ENCODE results near the gene DLG2. TPM values are rescaled to one million over a fixed set of nuclear protein-coding genes. Genes with fewer than 3 reads are reported as not detected.
A peak's percentile ranks its signal among the peaks of the same experiment; 100 is the strongest.

Gene DLG2
- total RNA-seq, 1 experiment from 2014 or later, result 1.8 TPM

DNA sequence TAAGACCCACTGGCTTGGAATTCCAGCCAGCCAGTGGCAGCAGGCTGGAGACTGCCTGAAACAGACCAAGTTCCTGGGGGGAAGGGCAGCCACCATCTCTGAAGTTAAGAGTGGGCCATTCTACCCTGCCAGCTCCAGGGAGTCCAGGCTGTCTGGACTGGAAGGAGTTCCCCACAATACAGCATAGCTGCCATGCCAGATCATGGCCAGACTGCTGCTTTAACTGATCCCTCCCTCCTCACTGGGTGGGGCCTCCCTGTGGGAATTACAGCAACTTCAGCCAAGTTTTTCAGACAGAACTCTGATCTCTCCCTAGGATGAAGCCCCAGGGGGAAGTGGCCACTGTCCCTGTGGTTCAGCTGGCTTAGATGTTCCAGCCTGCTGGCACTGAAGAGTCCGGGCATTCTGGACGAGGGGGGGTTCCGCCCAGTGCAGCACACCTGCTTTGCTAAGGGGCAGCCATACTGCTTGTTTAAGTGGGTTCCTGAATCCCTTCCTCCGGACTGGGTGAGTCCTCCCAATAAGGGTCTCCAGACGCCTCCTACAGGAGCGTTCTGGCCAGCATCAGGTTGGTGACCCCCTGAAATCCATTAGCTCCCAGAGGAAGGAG lies 455.4 kb downstream of the DLG2 start:
- Histone ChIP-seq H3K4me3 (ENCODE audit: insufficient read depth, low read depth, low read length) (no peak overlapping the region), H3K27me3 (ENCODE audit: control insufficient read depth, insufficient read depth, low read length) (no peaks in the 10 kb centered on the region), H3K36me3 (replicated peaks; ENCODE audit: control insufficient read depth, insufficient read depth, low read length) (no peaks in the 10 kb centered on the region)
- no peak for DNase-seq

DNA sequence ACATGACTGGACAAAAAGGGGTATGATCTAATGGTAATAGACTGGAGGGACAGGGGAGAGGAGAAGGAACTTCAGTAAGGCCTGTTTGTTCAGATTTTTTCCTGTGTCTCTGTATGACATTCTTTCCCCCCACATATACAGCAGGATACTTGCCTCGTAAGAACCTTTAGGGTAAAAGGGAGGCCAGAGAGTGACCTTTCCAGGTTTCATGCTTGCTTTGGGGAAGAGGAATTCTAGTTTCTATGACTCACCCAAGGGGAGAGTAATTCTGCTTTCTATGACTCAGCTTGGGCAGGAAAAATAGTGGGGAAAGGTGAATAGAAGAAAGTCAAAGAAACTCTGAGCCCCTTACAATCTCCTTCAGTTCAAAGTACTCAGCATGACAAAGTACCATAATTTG lies 457.0 kb downstream of the DLG2 start:
- DNase-seq, result no peak
- H3K4me3 ChIP-seq (ENCODE audit: insufficient read depth, low read depth, low read length), result no peak overlapping the region
- H3K27me3 ChIP-seq (ENCODE audit: control insufficient read depth, insufficient read depth, low read length), result no peaks in the 10 kb centered on the region
- no peaks in the 10 kb centered on the region for H3K36me3 ChIP-seq (replicated peaks; ENCODE audit: control insufficient read depth, insufficient read depth, low read length)

DNA sequence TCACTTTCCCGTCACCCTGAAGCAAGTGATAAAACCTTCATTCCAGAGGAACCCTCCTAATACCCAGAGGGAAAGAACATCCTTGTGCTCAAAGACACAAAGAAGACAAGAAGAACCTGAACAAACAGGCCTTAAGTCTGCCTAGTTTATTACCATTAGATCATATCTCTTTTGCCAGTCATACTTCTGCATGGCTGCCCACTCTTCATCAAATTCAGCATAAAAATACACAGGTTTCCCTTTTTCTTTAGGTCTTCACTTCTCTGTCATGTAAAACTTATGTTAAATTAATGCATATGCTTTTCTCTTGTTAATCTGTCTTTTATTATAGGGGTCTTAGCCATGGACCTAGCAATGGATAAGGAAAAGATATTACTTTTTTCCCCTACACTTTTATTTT lies 459.7 kb downstream of the DLG2 start:
- Histone ChIP-seq H3K4me3 (ENCODE audit: insufficient read depth, low read depth, low read length) (no peak overlapping the region), H3K27me3 (ENCODE audit: control insufficient read depth, insufficient read depth, low read length) (no peaks in the 10 kb centered on the region), H3K36me3 (replicated peaks; ENCODE audit: control insufficient read depth, insufficient read depth, low read length) (no peaks in the 10 kb centered on the region)
- DNase-seq, result no peak

DNA sequence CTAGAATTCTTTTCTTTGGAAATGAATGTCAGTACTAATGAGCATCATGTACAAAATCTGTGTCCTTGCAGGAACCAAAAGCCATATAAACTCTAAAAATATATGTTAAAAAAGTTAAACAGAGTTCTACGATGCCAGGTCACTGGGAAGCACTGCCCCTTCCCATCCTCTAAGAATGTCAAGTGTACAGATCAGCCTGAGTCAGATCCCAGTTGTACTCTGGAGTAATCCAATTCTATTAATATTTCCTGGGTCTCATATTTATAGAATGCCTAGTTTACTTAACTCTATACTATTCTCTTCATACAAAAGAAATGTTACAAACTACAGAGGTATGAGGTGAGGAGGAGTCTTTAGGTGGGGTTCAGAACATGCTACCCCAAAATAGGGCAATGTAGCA lies 460.1 kb downstream of the DLG2 start:
- no peaks in the 10 kb centered on the region for H3K27me3 ChIP-seq (ENCODE audit: control insufficient read depth, insufficient read depth, low read length)
- H3K36me3 ChIP-seq (replicated peaks; ENCODE audit: control insufficient read depth, insufficient read depth, low read length), result no peaks in the 10 kb centered on the region
- no peak for DNase-seq
- H3K4me3 ChIP-seq (ENCODE audit: insufficient read depth, low read depth, low read length), result no peak overlapping the region

DNA sequence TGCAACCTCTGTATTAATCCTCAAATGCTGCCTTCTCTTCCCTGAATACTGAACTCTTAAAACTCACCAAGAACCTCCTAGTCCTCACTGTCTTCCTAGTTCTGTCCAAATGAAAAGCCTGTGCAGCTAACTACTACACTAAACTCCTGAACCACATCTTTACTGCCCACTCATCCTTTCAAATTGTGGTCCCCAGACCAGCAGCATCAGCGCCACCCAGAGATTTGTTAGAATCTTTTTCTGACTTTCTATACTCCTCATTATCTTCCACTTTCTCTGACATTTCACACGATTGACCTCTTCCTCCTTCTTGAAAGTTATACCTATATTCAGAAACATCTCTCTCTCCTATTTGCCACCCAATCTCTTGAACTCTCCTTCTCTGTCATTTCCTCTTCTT lies 461.3 kb downstream of the DLG2 start:
- no peak for DNase-seq
- H3K27me3 ChIP-seq (ENCODE audit: control insufficient read depth, insufficient read depth, low read length), result no peaks in the 10 kb centered on the region
- no peak overlapping the region for H3K4me3 ChIP-seq (ENCODE audit: insufficient read depth, low read depth, low read length)
- no peaks in the 10 kb centered on the region for H3K36me3 ChIP-seq (replicated peaks; ENCODE audit: control insufficient read depth, insufficient read depth, low read length)

DNA sequence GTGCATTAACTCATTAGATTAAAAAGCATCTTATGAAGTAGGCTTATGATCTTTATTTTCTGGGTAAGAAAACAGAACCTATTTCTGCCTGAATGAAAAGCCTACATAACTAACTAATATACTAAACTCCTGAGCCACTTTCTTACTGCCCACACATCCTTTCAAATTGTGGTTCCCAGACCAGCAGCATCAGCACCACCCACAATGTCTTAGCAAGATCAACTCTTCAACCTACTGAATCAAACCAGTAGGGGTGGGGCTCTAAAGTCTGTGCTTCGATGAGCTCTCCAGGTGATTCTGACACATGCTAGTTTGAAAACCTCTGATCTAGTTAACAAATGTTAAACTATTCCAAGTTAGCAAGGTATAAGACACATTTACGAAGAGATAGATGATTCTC lies 462.4 kb downstream of the DLG2 start:
- no peak for DNase-seq
- Histone ChIP-seq H3K4me3 (ENCODE audit: insufficient read depth, low read depth, low read length) (no peak overlapping the region), H3K27me3 (ENCODE audit: control insufficient read depth, insufficient read depth, low read length) (no peaks in the 10 kb centered on the region), H3K36me3 (replicated peaks; ENCODE audit: control insufficient read depth, insufficient read depth, low read length) (no peaks in the 10 kb centered on the region)

DNA sequence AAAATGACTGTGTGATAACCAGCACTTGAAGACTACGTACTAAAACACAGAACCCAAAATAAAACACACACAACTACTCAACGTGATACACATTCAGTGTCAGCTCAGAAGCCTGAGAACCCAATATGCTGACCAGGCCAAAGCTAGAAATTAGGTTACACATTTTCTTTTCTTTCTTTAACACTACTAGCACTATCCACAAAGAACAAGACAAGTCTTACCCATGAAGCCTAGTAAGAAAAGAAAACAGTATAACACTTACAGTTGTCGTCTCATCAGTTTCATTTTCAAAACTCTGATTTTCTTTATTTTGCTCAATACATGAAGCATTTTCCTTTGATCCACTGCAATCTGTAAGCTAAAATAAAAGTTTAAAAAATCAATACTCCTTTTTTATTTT lies 472.9 kb downstream of the DLG2 start:
- H3K4me3 ChIP-seq (ENCODE audit: insufficient read depth, low read depth, low read length), result no peak overlapping the region
- no peaks in the 10 kb centered on the region for H3K27me3 ChIP-seq (ENCODE audit: control insufficient read depth, insufficient read depth, low read length)
- no peaks in the 10 kb centered on the region for H3K36me3 ChIP-seq (replicated peaks; ENCODE audit: control insufficient read depth, insufficient read depth, low read length)
- DNase-seq, result no peak

DNA sequence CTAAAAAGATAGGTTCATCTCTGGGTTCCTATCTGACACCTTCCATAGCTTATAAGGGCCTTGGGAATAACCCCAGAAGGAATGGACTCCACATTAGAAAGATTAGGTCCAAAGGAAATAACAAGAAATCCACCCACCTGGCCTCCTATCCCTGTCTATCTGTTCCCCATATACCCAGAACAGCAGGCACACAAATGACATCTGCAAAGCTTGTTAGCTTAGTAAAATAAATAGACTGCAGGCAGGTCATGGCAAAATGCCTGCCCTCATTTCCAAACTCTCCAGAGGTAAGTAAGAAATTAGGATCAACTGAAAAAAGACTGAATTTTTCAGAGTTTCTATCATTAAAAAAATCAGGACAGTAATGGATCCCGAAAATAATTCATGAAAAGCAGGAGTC lies 489.5 kb downstream of the DLG2 start:
- Histone ChIP-seq H3K27me3 (ENCODE audit: control insufficient read depth, insufficient read depth, low read length) (no peaks in the 10 kb centered on the region), H3K36me3 (replicated peaks; ENCODE audit: control insufficient read depth, insufficient read depth, low read length) (no peaks in the 10 kb centered on the region), H3K4me3 (ENCODE audit: insufficient read depth, low read depth, low read length) (no peak overlapping the region)
- no peak for DNase-seq

DNA sequence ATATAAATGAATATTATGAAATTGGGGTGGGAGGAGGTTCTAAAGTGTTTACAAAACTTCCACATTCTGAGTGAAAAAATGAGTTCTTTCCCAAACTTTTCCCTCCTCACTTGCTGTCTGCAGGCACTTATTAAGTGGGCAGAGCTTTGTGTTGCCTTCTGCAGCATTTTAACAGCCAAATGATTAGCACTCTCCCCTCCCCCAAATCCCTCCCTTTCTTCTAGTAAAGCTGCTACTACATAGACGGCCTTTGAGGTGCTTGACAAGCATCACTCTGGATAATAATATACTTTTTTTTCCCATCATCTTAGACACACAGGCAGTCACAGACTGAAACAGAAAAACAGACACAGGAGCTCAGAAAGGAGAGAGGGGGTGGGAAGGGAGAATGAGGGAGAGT lies 493.5 kb downstream of the DLG2 start:
- H3K36me3 ChIP-seq (replicated peaks; ENCODE audit: control insufficient read depth, insufficient read depth, low read length), result no peaks in the 10 kb centered on the region
- peak; percentile 6 for DNase-seq
- no peak overlapping the region for H3K4me3 ChIP-seq (ENCODE audit: insufficient read depth, low read depth, low read length)
- no peaks in the 10 kb centered on the region for H3K27me3 ChIP-seq (ENCODE audit: control insufficient read depth, insufficient read depth, low read length)

DNA sequence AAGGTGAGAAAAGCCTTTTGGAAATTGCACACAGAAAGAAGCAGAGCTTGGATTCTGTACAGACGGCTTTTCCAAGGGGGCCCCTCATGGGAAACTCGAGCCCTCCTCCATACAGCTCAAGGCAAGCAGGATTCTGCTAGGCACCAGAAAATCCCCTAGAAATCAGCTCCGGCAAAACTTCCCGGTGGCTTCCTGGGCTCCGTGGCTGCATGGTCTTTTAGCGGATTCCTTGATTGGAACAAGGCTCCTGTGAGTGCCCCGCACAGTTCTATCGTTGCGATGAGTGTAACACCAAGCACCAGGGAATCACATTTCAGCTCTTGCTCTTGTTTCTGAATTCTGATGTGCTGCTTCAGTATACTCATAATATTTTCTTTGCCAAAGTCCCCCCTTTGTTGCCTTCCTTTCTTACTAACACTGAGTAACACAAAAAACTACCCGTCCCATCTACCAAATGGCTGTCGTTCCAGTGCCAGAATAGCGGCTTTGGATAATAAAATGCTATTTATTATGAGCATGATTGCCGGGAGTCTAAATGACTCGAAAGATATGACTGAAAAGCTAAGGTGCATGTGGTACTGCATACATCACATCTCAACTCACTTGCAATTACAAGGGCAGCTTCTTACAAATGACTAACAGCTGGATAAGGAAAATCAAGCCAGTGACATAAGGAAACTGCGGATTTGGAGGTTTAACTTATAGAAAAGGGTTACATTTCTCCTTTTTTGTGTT lies 494.1 kb downstream of the DLG2 start:
- no peaks in the 10 kb centered on the region for H3K27me3 ChIP-seq (ENCODE audit: control insufficient read depth, insufficient read depth, low read length)
- peak; percentile 15 for DNase-seq
- H3K4me3 ChIP-seq (ENCODE audit: insufficient read depth, low read depth, low read length), result no peak overlapping the region
- H3K36me3 ChIP-seq (replicated peaks; ENCODE audit: control insufficient read depth, insufficient read depth, low read length), result no peaks in the 10 kb centered on the region

DNA sequence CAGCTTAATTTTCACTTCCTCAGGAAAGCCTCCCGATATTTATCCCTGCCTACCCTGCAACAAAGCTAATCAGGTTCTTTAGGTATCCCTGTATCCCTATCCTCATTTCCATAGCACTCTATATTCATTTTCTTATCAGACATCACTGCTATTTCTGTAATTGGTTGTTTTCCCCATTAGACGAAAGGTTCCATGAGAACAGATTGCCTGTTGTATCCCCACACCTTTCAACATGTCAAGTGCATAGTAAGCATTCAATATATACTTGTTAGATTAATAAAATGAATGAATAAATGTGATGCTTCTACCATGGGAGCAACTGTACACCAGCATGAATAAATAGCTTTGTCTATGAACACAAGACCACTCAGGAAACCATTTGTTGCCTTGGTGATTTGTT lies 499.8 kb downstream of the DLG2 start:
- Histone ChIP-seq H3K27me3 (ENCODE audit: control insufficient read depth, insufficient read depth, low read length) (no peaks in the 10 kb centered on the region), H3K4me3 (ENCODE audit: insufficient read depth, low read depth, low read length) (no peak overlapping the region), H3K36me3 (replicated peaks; ENCODE audit: control insufficient read depth, insufficient read depth, low read length) (no peaks in the 10 kb centered on the region)
- DNase-seq, result no peak

DNA sequence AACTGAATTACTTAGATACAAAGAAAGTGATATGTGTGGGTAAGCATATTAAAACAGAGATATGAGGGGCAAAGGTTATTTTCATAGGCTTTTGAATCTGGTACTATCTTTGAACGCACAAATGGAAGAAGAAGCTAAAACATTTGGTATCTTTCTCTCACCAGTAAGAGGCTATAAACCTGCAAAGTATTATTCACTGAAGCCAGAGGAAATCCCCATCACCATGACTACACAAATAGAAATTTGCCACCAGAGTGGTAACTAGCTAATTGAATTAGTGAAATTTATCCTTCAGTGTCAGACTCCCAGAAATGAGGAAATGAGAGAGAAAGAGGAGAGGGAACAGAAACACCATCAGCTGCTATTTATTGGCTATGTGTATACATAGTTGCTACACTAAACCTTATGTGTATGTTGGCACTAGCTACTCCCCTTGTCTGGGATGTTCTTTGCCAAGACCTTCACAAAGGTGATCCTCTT lies 503.4 kb downstream of the DLG2 start:
- no peak for DNase-seq
- Histone ChIP-seq H3K4me3 (ENCODE audit: insufficient read depth, low read depth, low read length) (no peak overlapping the region), H3K27me3 (ENCODE audit: control insufficient read depth, insufficient read depth, low read length) (no peaks in the 10 kb centered on the region), H3K36me3 (replicated peaks; ENCODE audit: control insufficient read depth, insufficient read depth, low read length) (no peaks in the 10 kb centered on the region)

DNA sequence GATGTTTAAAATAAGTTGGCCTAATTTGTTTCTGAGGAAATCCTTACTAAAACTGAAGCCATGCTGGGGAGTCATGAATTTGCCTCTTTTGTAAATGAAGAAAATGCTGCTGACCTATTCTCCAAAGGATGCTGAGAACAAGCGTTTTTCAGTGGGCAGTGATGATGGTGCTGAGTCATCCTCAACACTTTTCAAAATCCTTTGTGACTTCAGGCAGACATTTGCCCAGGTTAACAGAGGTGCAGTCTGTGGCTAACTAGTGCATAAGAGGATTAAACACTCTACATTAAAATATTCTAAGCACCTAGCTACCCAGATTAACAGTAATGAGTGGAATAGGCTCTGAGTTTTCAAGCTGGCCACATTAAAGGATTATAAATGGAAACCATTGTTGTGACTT lies 509.0 kb downstream of the DLG2 start:
- Histone ChIP-seq H3K36me3 (replicated peaks; ENCODE audit: control insufficient read depth, insufficient read depth, low read length) (no peaks in the 10 kb centered on the region), H3K4me3 (ENCODE audit: insufficient read depth, low read depth, low read length) (no peak overlapping the region), H3K27me3 (ENCODE audit: control insufficient read depth, insufficient read depth, low read length) (no peaks in the 10 kb centered on the region)
- DNase-seq, result no peak

DNA sequence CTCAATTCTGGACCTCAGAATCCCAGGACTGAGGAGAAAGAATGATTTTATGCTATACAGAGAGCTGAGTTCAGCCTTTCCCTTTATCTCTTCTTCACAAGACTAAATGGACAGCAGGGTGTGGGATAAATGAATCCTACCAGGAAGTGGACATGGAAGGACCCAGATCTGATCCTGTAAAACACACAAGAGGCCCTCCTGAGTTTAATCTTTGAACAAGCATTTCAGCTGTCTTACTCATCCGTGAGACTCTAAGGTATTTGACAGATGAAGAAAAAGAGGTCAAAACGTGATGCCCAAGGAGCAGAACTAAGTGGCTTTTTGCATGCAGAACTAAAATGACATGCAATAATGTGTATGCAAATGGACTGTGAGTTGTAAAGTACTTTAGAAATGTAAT lies 511.3 kb downstream of the DLG2 start:
- Histone ChIP-seq H3K4me3 (ENCODE audit: insufficient read depth, low read depth, low read length) (no peak overlapping the region), H3K27me3 (ENCODE audit: control insufficient read depth, insufficient read depth, low read length) (no peaks in the 10 kb centered on the region), H3K36me3 (replicated peaks; ENCODE audit: control insufficient read depth, insufficient read depth, low read length) (no peaks in the 10 kb centered on the region)
- no peak for DNase-seq

DNA sequence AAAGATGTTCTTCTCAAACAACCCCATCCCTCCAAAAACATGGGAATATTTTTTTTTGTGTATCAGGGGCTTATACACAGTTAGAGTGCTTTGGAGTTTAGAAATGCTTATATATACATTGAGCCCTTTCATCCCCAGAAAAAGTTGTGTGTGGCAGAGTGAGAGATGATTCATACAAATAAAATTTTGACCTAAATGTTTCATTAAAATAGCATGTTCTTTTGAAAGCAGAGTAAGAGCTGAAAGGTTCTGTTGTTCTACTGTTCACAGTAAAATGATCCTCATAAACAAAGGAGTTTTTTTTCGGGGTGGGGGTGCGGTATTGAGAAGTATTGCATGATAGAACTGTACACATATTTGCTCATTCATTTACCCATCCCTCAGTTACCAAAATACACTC lies 512.4 kb downstream of the DLG2 start:
- Histone ChIP-seq H3K36me3 (replicated peaks; ENCODE audit: control insufficient read depth, insufficient read depth, low read length) (no peaks in the 10 kb centered on the region), H3K27me3 (ENCODE audit: control insufficient read depth, insufficient read depth, low read length) (no peaks in the 10 kb centered on the region), H3K4me3 (ENCODE audit: insufficient read depth, low read depth, low read length) (no peak overlapping the region)
- DNase-seq, result no peak

Measured in H7 (cell line).